A549 (cell line): ENCODE data around the gene ZNF639. TPM values are rescaled to one million over a fixed set of nuclear protein-coding genes. Genes with fewer than 3 reads are reported as not detected.
A peak's percentile ranks its signal among the peaks of the same experiment; 100 is the strongest.
"Not testable (repeated sequence)": the region's sequence is repeated elsewhere in the genome, so short reads cannot be mapped to it uniquely, and the experiment has no call there.

ENCODE experiments used
- ATAC-seq, 2 experiments: fragments of 200-7000 bp in 1 of 2; fragments of >200 bp in 1 of 2; cut with Nextera tagmentation in 1 of 2; cut with Tn5 transposase in 1 of 2; 3 replicates each; pipeline versions ENCODE4 v1.8.0 to v1.9.1; 2018 to 2020; ENCODE audit warnings: mild to moderate bottlenecking in 1 of 2, moderate library complexity in 1 of 2
- CTCF ChIA-PET: fragments of 300-600 bp; sonication (Branson Sonifier 250); formaldehyde crosslinking; extraction: SDS; loops from one replicate; lab custom pipeline; 2021; ENCODE audit warnings: antibody characterized with exemption, inconsistent platforms; lab: Yijun Ruan, JAX
- POLR2A ChIA-PET: fragments of 350-600 bp; formaldehyde crosslinking; extraction: SDS; loops from one replicate; lab custom pipeline; 2021; ENCODE audit warnings: antibody characterized with exemption, inconsistent platforms; lab: Yijun Ruan, JAX
- DNase-seq, 2 experiments: peaks; one replicate each; pipeline versions ENCODE4 v3.0.0 to v3.0.0-alpha.2; 2011 to 2016; ENCODE audit warnings: low read depth in 1 of 2, low spot score in 1 of 2
- FAIRE-seq: peaks from 2 replicates; lab custom pipeline; 2011; peaks lifted over from hg19 to GRCh38; lab: Jason Lieb, UNC
- H3K27ac ChIP-seq, 2 experiments: fragments of >200 bp; sonication (Bioruptor Twin); formaldehyde crosslinking; 3 replicates each; pipeline ENCODE4 v1.5.1; 2016 to 2017
- H3K4me1 ChIP-seq: fragments of >200 bp; sonication (Bioruptor Twin); formaldehyde crosslinking; 3 replicates; pipeline ENCODE4 v1.6.1; 2016
- H3K4me2 ChIP-seq: fragments of >200 bp; sonication (Bioruptor Twin); formaldehyde crosslinking; 3 replicates; pipeline ENCODE4 v1.6.1; 2016
- H3K4me3 ChIP-seq: fragments of >200 bp; sonication (Bioruptor Twin); formaldehyde crosslinking; 3 replicates; pipeline ENCODE4 v1.5.1; 2016
- H3K9me3 ChIP-seq: fragments of >200 bp; sonication (Bioruptor Twin); formaldehyde crosslinking; 3 replicates; pipeline ENCODE4 v1.6.1; 2016
- FOSL2 ChIP-seq, 2 experiments: fragments of 450-650 bp in 1 of 2; fragments of >200 bp in 1 of 2; sonication (Bioruptor Twin) in 1 of 2; formaldehyde crosslinking; IDR thresholded peaks; 2 replicates each; pipeline versions ENCODE4 v1.5.0 to v1.6.1; 2016 to 2020; ENCODE audit warnings: mild to moderate bottlenecking in 1 of 2, moderate library complexity in 1 of 2
- HDAC2 ChIP-seq: fragments of 200-600 bp; sonication (generic); IDR thresholded peaks from 2 replicates; pipeline ENCODE4 v1.6.1; 2016
- HOXA7 ChIP-seq: fragments of 250-450 bp; sonication (Bioruptor Pico); IDR thresholded peaks from 2 replicates; pipeline ENCODE4 v1.5.0; 2020; ENCODE audit warnings: mild to moderate bottlenecking, moderate library complexity
- JUN ChIP-seq, 2 experiments: fragments of >200 bp; sonication (Bioruptor Twin); formaldehyde crosslinking; IDR thresholded peaks; 2 replicates in 1 of 2; 3 replicates in 1 of 2; pipeline ENCODE4 v1.6.1; 2016 to 2017
- MYC ChIP-seq: IDR thresholded peaks from 2 replicates; pipeline ENCODE4 v1.6.1; 2012; ENCODE audit warnings: mild to moderate bottlenecking, inconsistent platforms, low read length, improper control_type of control experiment, borderline replicate concordance
- PHF8 ChIP-seq: fragments of 200-600 bp; sonication (generic); IDR thresholded peaks from 2 replicates; pipeline ENCODE4 v1.6.1; 2016; ENCODE audit warnings: low read depth, mild to moderate bottlenecking, antibody characterized with exemption, moderate library complexity, borderline replicate concordance
- POLR2A ChIP-seq: IDR thresholded peaks from 2 replicates; pipeline ENCODE4 v1.6.1; 2012; ENCODE audit warnings: mild to moderate bottlenecking, low read length
- RFX5 ChIP-seq: fragments of 450-650 bp; IDR thresholded peaks from 2 replicates; pipeline ENCODE4 v1.7.1; 2014; ENCODE audit warnings: antibody characterized with exemption, mild to moderate bottlenecking, moderate library complexity
- RNF2 ChIP-seq: fragments of 200-600 bp; sonication (generic); IDR thresholded peaks from 2 replicates; pipeline ENCODE4 v1.6.1; 2016; ENCODE audit warnings: low read depth, mild to moderate bottlenecking, antibody characterized with exemption, moderate library complexity, borderline replicate concordance
- SMC3 ChIP-seq: fragments of >200 bp; sonication (Bioruptor Twin); formaldehyde crosslinking; IDR thresholded peaks from 3 replicates; pipeline ENCODE4 v1.6.1; 2018; ENCODE audit warnings: inconsistent platforms
- WGBS: methylation state at CpG from one replicate; pipeline ENCODE4 v1.1.6; 2017; ENCODE audit errors: missing lambda C conversion rate; 5-methylcytosine and 5-hydroxymethylcytosine counted together
- polyA minus RNA-seq: library from RNA; depleted of rRNA, polyadenylated mRNA; stranded (reverse); fragments of >200 nt; gene quantifications from 2 replicates; pipeline ENCODE4 v1.2.3, GENCODE V29; 2011; rRNA and poly(A)+ RNA removed
- polyA plus RNA-seq, 4 experiments: library from polyadenylated mRNA; depleted of rRNA in 3 of 4; stranded (reverse); fragments of >200 nt; fragmentation: RNase III in 1 of 4; extraction: RNeasy Plus Mini Kit Qiagen cat#74134 plus additional on column Dnase treatment in 1 of 4; gene quantifications; 2 replicates in 3 of 4; 3 replicates in 1 of 4; pipeline ENCODE4 v1.2.3, GENCODE V29; 2011 to 2017
- TF ChIP-seq, protein P1 (sequence below): fragments of >200 bp; sonication (Bioruptor Twin); formaldehyde crosslinking; IDR thresholded peaks from 3 replicates; pipeline ENCODE4 v1.6.1; 2016
- TF ChIP-seq, protein P2 (sequence below): fragments of >200 bp; sonication (Bioruptor Twin); formaldehyde crosslinking; IDR thresholded peaks from 3 replicates; pipeline ENCODE4 v1.5.1; 2016
- TF ChIP-seq, protein P3 (sequence below): IDR thresholded peaks from 2 replicates; pipeline ENCODE4 v1.6.1; 2012; ENCODE audit warnings: low read depth, borderline replicate concordance
- TF ChIP-seq, protein P4 (sequence below): IDR thresholded peaks from 2 replicates; pipeline ENCODE4 v1.6.1; 2012

The ZNF639 gene, protein sequence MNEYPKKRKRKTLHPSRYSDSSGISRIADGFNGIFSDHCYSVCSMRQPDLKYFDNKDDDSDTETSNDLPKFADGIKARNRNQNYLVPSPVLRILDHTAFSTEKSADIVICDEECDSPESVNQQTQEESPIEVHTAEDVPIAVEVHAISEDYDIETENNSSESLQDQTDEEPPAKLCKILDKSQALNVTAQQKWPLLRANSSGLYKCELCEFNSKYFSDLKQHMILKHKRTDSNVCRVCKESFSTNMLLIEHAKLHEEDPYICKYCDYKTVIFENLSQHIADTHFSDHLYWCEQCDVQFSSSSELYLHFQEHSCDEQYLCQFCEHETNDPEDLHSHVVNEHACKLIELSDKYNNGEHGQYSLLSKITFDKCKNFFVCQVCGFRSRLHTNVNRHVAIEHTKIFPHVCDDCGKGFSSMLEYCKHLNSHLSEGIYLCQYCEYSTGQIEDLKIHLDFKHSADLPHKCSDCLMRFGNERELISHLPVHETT
- polyA plus RNA-seq (2011; rRNA removed) (19.0 and 19.8 TPM in 2 replicates), polyA plus RNA-seq (2017; fragmentation: RNase III; extraction: RNeasy Plus Mini Kit Qiagen cat#74134 plus additional on column Dnase treatment) (18.9 to 22.0 TPM (median 21.5 TPM) in 3 replicates), polyA minus RNA-seq (4.3 and 4.8 TPM in 2 replicates)
- 7.7 and 9.6 TPM in 2 replicates for polyA plus RNA-seq (2012; cell fraction: cytosol; rRNA removed)
- 4.1 and 5.6 TPM in 2 replicates for polyA plus RNA-seq (2012; cell fraction: nucleus; rRNA removed)

DNA sequence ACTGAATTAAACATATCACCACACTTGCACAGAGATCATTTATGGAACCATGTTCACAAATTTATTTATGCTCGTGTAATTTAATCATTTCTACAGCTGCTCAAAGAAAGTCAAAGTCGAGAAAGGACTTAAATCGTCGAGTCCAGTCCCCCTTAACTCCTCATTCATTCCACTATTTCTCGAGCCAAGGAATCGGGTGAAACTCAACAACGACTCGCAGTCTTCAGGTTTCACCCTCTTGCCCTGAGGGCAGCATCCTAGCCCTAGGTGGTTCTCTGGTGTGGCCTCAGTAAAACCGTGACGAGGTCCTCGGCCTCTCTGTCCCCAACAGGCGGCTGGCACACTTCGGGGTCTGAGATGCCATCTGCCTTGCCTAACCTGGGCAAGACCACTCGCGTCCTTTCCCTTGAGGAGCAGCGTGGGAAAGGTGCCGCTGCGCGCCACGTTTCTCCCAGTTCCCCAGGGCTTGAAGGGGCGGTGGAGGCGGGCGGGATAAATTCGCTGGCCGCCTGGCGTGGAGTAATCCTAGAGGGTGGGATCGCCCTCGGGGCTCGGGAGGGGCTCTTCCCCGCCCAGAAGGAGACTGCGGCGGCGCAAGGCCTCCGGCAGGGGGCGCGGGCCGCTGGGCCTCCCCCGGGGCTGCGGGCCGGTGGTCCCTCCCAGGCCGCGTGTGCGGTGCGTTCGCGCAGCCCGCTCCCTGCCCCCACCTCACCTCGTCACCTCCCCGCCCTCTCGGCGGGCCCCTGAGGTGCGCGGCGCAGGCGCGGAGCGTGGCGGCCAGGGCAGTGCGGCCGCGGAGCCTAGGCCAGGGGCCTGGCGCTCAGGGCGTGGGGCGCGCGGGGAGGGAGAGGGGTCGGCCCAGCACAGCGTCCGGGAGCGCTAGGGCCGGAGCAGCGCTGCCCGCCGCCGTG lies at the start of gene ZNF639:
ZNF639 (plus strand) TSS at position 746 of the 911 bp plus-strand sequence. CDS start 5,263 bp downstream, outside the sequence.
- FAIRE-seq, result no peak
- peak within 1 kb of the TSS; percentile 76 for H3K4me2 ChIP-seq
- peak within 1 kb of the TSS; percentile 80 for H3K4me3 ChIP-seq
- peaks cover 8% of the 10 kb centered on the region for H3K4me1 ChIP-seq
- WGBS, result 5% methylated on average over 16 of the region's 75 CpGs
- H3K9me3 ChIP-seq, result no peaks in the 10 kb centered on the region
- TF ChIP-seq HDAC2 (no peak), SMC3 (0 out of 3 replicates have a peak, but pooled peaks have one; percentile 24), POLR2A (peak; percentile 75), HOXA7 (CRISPR knock-in tag) (no peak), PHF8 (0 out of 2 replicates have a peak, but pooled peaks have one; percentile 3), RNF2 (no peak), FOSL2 (IDR thresholded peaks at IDR 0.05) (no peak), FOSL2 (CRISPR knock-in tag; IDR thresholded peaks at IDR 0.05) (0 out of 2 replicates have a peak, but pooled peaks have one; percentile 26), JUN (IDR thresholded peaks at IDR 0.05) (peak in 1 of 2 experiments; percentile 76; a peak in 3 of 5 replicates), MYC (peak; percentile 77; the same call in 1 of the 2 replicates), RFX5 (no peak)
- TF ChIP-seq, protein P1, sequence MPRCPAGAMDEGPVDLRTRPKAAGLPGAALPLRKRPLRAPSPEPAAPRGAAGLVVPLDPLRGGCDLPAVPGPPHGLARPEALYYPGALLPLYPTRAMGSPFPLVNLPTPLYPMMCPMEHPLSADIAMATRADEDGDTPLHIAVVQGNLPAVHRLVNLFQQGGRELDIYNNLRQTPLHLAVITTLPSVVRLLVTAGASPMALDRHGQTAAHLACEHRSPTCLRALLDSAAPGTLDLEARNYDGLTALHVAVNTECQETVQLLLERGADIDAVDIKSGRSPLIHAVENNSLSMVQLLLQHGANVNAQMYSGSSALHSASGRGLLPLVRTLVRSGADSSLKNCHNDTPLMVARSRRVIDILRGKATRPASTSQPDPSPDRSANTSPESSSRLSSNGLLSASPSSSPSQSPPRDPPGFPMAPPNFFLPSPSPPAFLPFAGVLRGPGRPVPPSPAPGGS, result peak; percentile 58; the same call in 1 of the 3 replicates
- TF ChIP-seq, protein P2, sequence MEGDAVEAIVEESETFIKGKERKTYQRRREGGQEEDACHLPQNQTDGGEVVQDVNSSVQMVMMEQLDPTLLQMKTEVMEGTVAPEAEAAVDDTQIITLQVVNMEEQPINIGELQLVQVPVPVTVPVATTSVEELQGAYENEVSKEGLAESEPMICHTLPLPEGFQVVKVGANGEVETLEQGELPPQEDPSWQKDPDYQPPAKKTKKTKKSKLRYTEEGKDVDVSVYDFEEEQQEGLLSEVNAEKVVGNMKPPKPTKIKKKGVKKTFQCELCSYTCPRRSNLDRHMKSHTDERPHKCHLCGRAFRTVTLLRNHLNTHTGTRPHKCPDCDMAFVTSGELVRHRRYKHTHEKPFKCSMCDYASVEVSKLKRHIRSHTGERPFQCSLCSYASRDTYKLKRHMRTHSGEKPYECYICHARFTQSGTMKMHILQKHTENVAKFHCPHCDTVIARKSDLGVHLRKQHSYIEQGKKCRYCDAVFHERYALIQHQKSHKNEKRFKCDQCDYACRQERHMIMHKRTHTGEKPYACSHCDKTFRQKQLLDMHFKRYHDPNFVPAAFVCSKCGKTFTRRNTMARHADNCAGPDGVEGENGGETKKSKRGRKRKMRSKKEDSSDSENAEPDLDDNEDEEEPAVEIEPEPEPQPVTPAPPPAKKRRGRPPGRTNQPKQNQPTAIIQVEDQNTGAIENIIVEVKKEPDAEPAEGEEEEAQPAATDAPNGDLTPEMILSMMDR, result peak; percentile 53
- TF ChIP-seq, protein P3, sequence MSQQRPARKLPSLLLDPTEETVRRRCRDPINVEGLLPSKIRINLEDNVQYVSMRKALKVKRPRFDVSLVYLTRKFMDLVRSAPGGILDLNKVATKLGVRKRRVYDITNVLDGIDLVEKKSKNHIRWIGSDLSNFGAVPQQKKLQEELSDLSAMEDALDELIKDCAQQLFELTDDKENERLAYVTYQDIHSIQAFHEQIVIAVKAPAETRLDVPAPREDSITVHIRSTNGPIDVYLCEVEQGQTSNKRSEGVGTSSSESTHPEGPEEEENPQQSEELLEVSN, result peak; percentile 68
- TF ChIP-seq, protein P4, sequence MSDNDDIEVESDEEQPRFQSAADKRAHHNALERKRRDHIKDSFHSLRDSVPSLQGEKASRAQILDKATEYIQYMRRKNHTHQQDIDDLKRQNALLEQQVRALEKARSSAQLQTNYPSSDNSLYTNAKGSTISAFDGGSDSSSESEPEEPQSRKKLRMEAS, result peak; percentile 79
- CTCF ChIA-PET, result interaction anchor here (0.7 to 2.9 kb wide), 20 partner anchors 10 to 882 kb away, joined by 3 to 12 read pairs (median 4); partner anchors contain the start of genes GNB4 and MFN1
- ATAC-seq, result peak; percentile 86 to 94
- peak within 1 kb of the TSS; percentile 95 to 100 for H3K27ac ChIP-seq
- DNase-seq, result peak; percentile 80 to 83
- POLR2A ChIA-PET, result interaction anchor here (0.6 to 1.7 kb wide), 2 partner anchors 241 to 252 kb away, joined by 3 to 6 read pairs; no protein-coding TSS in a partner anchor

DNA sequence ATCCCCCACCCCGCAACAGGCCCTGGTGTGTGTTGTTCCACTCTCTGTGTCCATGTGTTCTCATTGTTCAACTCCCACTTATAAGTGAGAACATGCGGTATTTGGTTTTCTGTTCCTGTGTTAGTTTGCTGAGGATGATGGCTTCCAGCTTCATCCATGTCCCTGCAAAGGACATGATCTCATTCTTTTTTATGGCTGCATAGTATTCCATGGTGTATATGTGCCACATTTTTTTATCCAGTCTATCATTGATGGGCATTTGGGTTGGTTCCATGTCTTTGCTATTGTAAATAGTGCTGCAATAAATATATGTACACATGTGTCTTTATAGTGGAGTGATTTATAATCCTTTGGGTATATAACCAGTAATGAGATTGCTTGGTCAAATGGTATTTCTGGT lies 48.4 kb upstream of the ZNF639 start:
- DNase-seq, H3K9me3 ChIP-seq, H3K4me2 ChIP-seq, FAIRE-seq, H3K4me3 ChIP-seq, POLR2A ChIA-PET, CTCF ChIA-PET, H3K4me1 ChIP-seq, H3K27ac ChIP-seq, ATAC-seq: not testable (repeated sequence)
- 64% methylated on average over 2 of the region's 2 CpGs for WGBS
